Lower leg skin (tissue), 4 donors: ENCODE measurements around the gene ACBD3. TPM values are rescaled to one million over a fixed set of nuclear protein-coding genes. Genes with fewer than 3 reads are reported as not detected.

ENCODE experiments used
- DNase-seq, 2 donors: peaks; one replicate each; pipeline ENCODE4 v3.0.0-alpha.2; 2019; ENCODE audit warnings: low spot score in 2 of 2
- H3K4me3 ChIP-seq: fragments of 200-600 bp; sonication (generic); 2 replicates; pipeline ENCODE4 v1.5.1; 2017; ENCODE audit warnings: mild to moderate bottlenecking, low read depth; ENCODE audit not compliant: poor library complexity, severe bottlenecking
- CTCF ChIP-seq, 3 donors: fragments of 450-650 bp; IDR thresholded peaks; one replicate each; pipeline ENCODE4 v1.5.1; 2016; ENCODE audit warnings: antibody characterized with exemption in 3 of 3, mild to moderate bottlenecking in 3 of 3, moderate library complexity in 2 of 3
- POLR2A ChIP-seq, 2 donors: fragments of 450-650 bp; IDR thresholded peaks; one replicate each; pipeline ENCODE4 v1.6.1; 2016 to 2017; ENCODE audit warnings: antibody characterized with exemption in 2 of 2, mild to moderate bottlenecking in 1 of 2, moderate library complexity in 1 of 2
- WGBS, 2 donors: methylation state at CpG; one replicate each; pipeline ENCODE4 v1.1.5; 2018; 5-methylcytosine and 5-hydroxymethylcytosine counted together
- intact Hi-C: fragments of 100-400 bp; cut with DNase I; formaldehyde crosslinking; loops from one replicate; pipeline ENCODE4 v1.15.0; 2023; ENCODE audit warnings: low total_unique reads
- total RNA-seq, 4 donors: library from RNA; depleted of rRNA; stranded (reverse); fragments of >200 nt; gene quantifications; one replicate each; pipeline ENCODE4 v1.1.0, GENCODE V29; 2016

ACBD3 gene
- total RNA-seq, 4 donors from 2014 or later = 39.7 to 57.6 (median 49.9) TPM

GRCh38 chr1:226149806-226150205 lies 36.7 kb downstream of the ACBD3 start:
- no peak overlapping the region for H3K4me3 ChIP-seq
- WGBS, 2 donors = 66 to 77% methylated on average over 4 of the region's 4 CpGs
- intact Hi-C loops = no loop called here
- TF ChIP-seq POLR2A (IDR thresholded peaks at IDR 0.05) (no peak), CTCF (IDR thresholded peaks at IDR 0.05) (no peak)
- DNase-seq = no peak

GRCh38 chr1:226148121-226148648 lies 38.4 kb downstream of the ACBD3 start:
- H3K4me3 ChIP-seq = no peak overlapping the region
- DNase-seq = no peak
- intact Hi-C loops = no loop called here

GRCh38 chr1:226144045-226144444 lies 42.5 kb downstream of the ACBD3 start:
- H3K4me3 ChIP-seq = no peak overlapping the region
- 77 to 88% methylated on average over 5 of the region's 5 CpGs for WGBS, 2 donors
- DNase-seq = no peak
- TF ChIP-seq POLR2A (IDR thresholded peaks at IDR 0.05) (no peak), CTCF (IDR thresholded peaks at IDR 0.05) (no peak)
- intact Hi-C loops = no loop called here

More at GRCh38 chr1:226148121-226148648, 38.4 kb downstream of the ACBD3 start:
- no peak for TF ChIP-seq POLR2A (IDR thresholded peaks at IDR 0.05)
- TF ChIP-seq CTCF (IDR thresholded peaks at IDR 0.05) = no peak

GRCh38 chr1:226135709-226136108 lies 50.8 kb downstream of the ACBD3 start:
- DNase-seq = peak in 1 of 2 donors; percentile 78
- 48 to 55% methylated on average over 14 of the region's 14 CpGs for WGBS, 2 donors
- no peak overlapping the region for H3K4me3 ChIP-seq
- TF ChIP-seq CTCF (IDR thresholded peaks at IDR 0.05) = no peak
- TF ChIP-seq POLR2A (IDR thresholded peaks at IDR 0.05) = no peak
- intact Hi-C loops = no loop called here

- TF ChIP-seq POLR2A (IDR thresholded peaks at IDR 0.05) (no peak), CTCF (IDR thresholded peaks at IDR 0.05) (no peak)
- WGBS, 2 donors = 29 to 36% methylated on average over 21 of the region's 21 CpGs
- intact Hi-C loops = no loop called here
- DNase-seq = peak in 1 of 2 donors; percentile 87
- no peak overlapping the region for H3K4me3 ChIP-seq
These were observed 51.4 kb downstream of the ACBD3 start for GRCh38 chr1:226135059-226135651.
